Mesodermal cell (in vitro differentiated cells): ENCODE data around the gene SCOC.

Experiments used
- H3K27ac ChIP-seq: 2 replicates; pipeline ENCODE4 v1.7.0; 2013; ENCODE audit warnings: mild to moderate bottlenecking, low read depth, low read length, moderate library complexity; ENCODE audit not compliant: severe bottlenecking
- H3K36me3 ChIP-seq: 2 replicates; pipeline ENCODE4 v1.7.1; 2013; ENCODE audit warnings: mild to moderate bottlenecking, low read length, moderate library complexity; ENCODE audit not compliant: control insufficient read depth, insufficient read depth
- H3K4me1 ChIP-seq: one replicate; pipeline ENCODE4 v1.7.1; 2013; ENCODE audit warnings: mild to moderate bottlenecking, low read length; ENCODE audit not compliant: insufficient read depth, control insufficient read depth, poor library complexity, severe bottlenecking
- H3K4me3 ChIP-seq: 2 replicates; pipeline ENCODE4 v1.7.0; 2013; ENCODE audit warnings: low read length, control low read depth, mild to moderate bottlenecking; ENCODE audit not compliant: insufficient read depth, poor library complexity, severe bottlenecking; ENCODE audit errors: extremely low read depth
- H3K9me3 ChIP-seq: 2 replicates; pipeline ENCODE4 v1.7.1; 2013; ENCODE audit warnings: mild to moderate bottlenecking, low read length, moderate library complexity; ENCODE audit not compliant: control insufficient read depth
- WGBS, 2 experiments: methylation state at CpG; one replicate each; pipeline ENCODE4 v1.1.5; 2013; ENCODE audit warnings: missing lambda C conversion rate in 2 of 2; ENCODE audit not compliant: insufficient coverage in 2 of 2; 5-methylcytosine and 5-hydroxymethylcytosine counted together

Gene SCOC

DNA sequence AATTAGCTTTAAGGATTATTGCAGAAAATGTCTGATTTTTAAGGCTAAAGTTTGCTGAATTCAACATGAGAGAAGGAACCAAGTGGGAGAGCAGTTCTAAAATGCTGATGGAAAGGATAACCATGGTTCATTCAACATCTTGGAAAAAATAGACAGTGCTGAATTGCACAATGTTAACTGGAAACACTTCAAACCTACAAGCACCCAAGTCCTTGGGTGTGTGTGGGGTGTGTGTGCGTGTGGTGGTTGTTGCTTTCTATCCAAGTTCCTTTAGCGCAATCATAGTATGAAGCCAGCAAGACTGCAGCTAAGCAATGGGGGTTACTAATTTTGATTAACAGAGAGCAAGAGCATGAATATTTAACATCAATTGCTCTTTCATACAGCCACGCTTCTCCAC, 29.3 kb upstream of the SCOC start:
- no CpG with 5 or more reads among the region's 3 CpGs for WGBS, 2 experiments
- no peak overlapping the region for H3K27ac ChIP-seq
- H3K36me3 ChIP-seq: no peaks in the 10 kb centered on the region
- no peaks in the 10 kb centered on the region for H3K9me3 ChIP-seq
- no peak overlapping the region for H3K4me3 ChIP-seq
- no peaks in the 10 kb centered on the region for H3K4me1 ChIP-seq

DNA sequence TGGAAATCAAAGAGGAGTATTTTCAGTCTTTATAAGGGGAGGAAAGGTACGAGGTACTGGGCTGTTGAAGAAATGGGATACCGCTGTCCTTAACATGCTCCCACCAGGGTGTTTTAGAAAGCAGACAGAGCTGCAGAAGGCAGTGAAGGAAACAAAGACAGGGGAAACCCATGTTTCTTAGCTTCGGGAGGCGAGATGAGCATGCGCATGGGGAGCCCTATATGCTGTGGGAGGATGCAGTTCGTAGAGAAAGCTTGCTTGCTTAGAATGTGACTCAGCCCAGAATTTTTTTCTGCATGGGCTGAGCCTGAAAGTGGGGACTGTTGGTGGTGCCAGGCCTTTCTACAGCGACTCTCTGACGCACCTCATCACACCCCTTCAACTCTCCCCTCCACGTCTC, 28.8 kb upstream of the SCOC start:
- no peaks in the 10 kb centered on the region for H3K36me3 ChIP-seq
- 56 to 64% methylated on average over 6 of the region's 9 CpGs for WGBS, 2 experiments
- H3K4me3 ChIP-seq: no peak overlapping the region
- no peaks in the 10 kb centered on the region for H3K4me1 ChIP-seq
- no peaks in the 10 kb centered on the region for H3K9me3 ChIP-seq
- no peak overlapping the region for H3K27ac ChIP-seq

DNA sequence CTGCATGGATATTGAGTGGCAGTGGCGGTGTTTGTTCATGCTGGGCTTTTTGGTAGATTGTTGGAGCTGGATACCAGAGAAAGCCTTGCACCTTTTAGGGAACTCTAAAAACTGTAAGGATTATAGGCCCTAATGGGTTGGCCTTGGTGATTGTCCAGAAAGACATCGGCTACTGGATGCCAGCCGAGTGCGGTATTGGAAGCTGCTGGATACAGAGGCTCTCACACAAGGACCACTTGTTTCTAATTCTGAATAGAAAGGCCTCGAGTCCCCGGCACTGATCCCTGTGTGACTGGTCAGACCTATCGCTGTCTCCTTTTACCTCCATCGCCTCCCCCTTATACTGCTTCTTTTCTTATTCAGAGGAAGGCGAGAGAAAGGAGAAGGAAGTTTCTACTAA, 27.3 kb upstream of the SCOC start:
- no peaks in the 10 kb centered on the region for H3K9me3 ChIP-seq
- H3K36me3 ChIP-seq: no peaks in the 10 kb centered on the region
- H3K4me1 ChIP-seq: no peaks in the 10 kb centered on the region
- no peak overlapping the region for H3K27ac ChIP-seq
- 94 to 98% methylated on average over 4 to 5 of the region's 9 CpGs for WGBS, 2 experiments
- no peak overlapping the region for H3K4me3 ChIP-seq

DNA sequence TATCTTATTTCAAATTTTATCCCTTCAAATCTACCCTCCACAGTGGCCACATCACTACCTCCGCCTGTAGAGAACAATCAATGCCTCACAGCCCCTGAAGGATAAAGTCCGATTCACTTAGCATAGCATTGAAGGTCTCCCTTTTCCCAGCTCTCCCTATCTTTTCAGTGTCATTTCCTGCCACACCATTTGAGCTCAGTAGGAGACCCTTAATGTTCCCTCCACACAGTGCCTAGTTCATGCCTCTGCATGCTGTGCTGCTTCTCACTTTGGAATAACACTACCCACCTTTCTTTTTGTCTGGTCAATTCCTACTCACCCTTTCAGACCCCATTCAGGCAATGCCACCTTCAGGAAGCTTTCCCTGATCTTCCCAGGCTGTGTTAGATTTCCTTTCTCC, 23.6 kb upstream of the SCOC start:
- 48 to 49% methylated on average over 2 of the region's 2 CpGs for WGBS, 2 experiments
- Histone ChIP-seq H3K27ac (no peak overlapping the region), H3K36me3 (no peaks in the 10 kb centered on the region), H3K4me1 (no peaks in the 10 kb centered on the region), H3K9me3 (no peaks in the 10 kb centered on the region), H3K4me3 (no peak overlapping the region)

DNA sequence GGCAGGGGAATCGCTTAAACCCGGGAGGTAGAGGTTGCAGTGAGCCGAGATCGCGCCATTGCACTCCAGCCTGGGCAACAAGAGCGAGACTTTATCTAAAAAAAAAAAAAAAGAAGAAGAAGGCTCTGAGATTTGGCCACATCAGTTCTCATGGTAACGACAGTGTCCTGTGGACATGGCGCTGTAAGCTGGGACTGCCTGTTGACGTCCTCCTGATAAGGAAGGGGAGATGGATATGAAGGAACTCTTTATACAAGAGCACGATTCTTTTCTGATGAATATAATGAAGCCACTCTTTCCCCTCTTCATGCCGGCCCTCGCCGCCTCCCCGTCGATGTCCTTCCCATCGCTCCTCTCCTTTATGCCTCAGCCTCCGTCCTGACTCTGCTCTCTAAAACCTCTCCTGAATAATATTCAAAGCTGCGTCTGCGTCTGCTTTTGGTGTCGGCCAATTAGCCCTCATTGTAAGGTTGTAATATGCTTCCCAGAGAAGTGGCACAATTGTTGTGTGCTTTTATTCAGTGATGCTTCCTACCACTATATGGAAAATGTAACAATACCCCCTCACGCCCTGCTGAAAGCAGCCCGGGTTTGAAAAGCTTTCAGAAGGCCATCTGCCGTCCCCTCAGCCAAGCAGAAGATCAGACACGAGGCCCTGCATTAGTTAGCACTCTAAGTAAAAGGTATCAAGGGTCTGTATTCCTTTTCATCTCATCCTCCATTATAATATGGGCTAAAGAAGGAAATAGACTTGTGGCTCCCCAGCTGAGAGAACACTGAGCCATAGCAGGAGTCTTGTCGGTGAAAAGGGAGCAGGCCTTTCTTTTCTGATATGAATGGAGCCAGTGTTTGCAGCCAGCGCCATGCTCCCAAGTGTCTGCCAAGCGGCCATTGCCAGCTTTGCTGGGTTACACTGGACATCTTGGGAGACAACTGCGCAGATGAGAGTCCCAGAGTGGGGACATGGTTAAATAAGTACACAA, 22.1 kb upstream of the SCOC start:
- no peak overlapping the region for H3K27ac ChIP-seq
- WGBS, 2 experiments: 93 to 94% methylated on average over 18 to 20 of the region's 28 CpGs
- H3K36me3 ChIP-seq: no peaks in the 10 kb centered on the region
- no peaks in the 10 kb centered on the region for H3K9me3 ChIP-seq
- no peak overlapping the region for H3K4me3 ChIP-seq
- H3K4me1 ChIP-seq: no peaks in the 10 kb centered on the region

DNA sequence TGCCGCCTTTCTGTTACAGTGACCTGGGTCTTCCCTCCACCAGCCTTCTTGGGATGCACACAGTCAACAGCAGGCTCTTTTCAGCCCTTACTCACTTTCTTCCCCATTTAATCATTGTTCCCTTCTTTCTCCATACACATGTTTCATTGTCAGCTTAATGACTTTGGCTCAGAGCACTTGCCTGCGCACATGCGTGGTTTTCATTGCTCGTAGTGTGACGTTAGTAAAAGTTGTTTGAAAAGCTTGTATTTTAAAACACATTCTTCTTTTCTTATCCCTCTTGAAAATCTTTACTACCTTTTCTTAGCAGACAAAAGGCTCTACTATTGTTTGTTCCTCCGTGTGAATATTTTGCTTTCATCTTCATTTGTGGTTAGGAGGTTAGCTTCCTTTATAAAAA, 19.7 kb upstream of the SCOC start:
- Histone ChIP-seq H3K36me3 (no peaks in the 10 kb centered on the region), H3K4me3 (no peak overlapping the region), H3K27ac (no peak overlapping the region), H3K4me1 (no peaks in the 10 kb centered on the region), H3K9me3 (no peaks in the 10 kb centered on the region)
- WGBS, 2 experiments: 93 to 100% methylated on average over 1 of the region's 6 CpGs

DNA sequence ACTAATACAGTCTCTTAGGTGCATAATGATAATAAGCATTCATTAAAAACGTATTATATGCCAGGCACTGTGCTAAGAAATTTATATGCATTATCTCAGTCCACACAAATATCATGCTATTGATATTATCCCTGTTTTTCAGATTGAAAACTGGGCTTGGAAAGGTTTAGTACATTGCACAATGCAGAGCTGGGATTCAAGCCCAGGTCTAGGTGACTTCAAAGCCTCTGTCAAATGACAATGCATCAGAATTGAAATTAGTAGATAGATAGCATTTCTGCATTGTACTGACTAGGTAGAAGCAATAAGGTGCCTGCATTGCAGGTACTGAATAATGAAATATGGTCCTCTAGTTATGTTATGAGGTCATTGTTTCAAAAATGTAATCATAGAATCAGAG, 18.2 kb upstream of the SCOC start:
- Histone ChIP-seq H3K36me3 (no peaks in the 10 kb centered on the region), H3K27ac (no peak overlapping the region), H3K4me3 (no peak overlapping the region), H3K9me3 (no peaks in the 10 kb centered on the region), H3K4me1 (no peaks in the 10 kb centered on the region)
- no CpG with 5 or more reads among the region's 1 CpG for WGBS, 2 experiments

DNA sequence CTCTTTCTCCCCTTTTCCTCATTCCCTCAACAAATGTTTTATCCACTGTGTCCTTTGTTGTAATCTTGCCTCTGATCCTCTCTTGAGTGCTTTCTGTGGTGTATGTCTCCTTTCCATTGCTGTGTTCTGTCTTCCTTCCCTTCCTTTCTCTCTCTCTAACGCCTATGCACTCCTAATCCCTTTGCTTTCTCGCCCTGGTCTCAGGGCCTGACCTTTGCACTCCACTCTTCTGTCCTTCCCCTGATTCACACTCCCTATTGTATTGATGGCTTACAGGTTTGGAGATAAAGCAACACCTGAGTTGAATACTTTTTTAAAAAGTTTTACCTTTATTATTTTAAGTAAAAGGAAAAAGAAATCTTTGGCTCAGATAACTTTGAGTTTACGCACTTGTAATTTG, 15.6 kb upstream of the SCOC start:
- Histone ChIP-seq H3K4me3 (no peak overlapping the region), H3K9me3 (no peaks in the 10 kb centered on the region), H3K36me3 (no peaks in the 10 kb centered on the region), H3K4me1 (no peaks in the 10 kb centered on the region), H3K27ac (no peak overlapping the region)
- WGBS, 2 experiments: 50 to 60% methylated on average over 1 of the region's 3 CpGs

DNA sequence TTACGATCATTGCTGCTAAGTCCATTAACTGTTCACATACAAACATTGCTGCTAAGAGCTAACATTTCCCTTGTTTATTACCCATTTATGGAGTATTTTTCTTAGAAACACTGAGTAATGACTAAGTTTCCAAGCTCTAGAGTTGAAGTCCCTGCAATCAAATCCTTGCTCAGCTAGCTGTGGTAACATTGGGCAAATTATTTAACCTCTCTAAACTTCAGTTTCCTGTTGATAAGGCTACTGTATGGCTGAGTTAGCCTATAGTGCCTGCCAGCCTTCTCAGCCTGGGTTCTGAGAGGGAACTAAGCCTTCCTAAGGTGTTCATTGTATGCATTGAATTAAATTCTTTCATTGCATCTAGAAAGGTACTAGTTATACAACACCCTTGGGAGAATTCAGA, 15.2 kb upstream of the SCOC start:
- H3K4me3 ChIP-seq: no peak overlapping the region
- no CpG with 5 or more reads among the region's 1 CpG for WGBS, 2 experiments
- H3K4me1 ChIP-seq: no peaks in the 10 kb centered on the region
- H3K9me3 ChIP-seq: no peaks in the 10 kb centered on the region
- H3K36me3 ChIP-seq: no peaks in the 10 kb centered on the region
- H3K27ac ChIP-seq: no peak overlapping the region

DNA sequence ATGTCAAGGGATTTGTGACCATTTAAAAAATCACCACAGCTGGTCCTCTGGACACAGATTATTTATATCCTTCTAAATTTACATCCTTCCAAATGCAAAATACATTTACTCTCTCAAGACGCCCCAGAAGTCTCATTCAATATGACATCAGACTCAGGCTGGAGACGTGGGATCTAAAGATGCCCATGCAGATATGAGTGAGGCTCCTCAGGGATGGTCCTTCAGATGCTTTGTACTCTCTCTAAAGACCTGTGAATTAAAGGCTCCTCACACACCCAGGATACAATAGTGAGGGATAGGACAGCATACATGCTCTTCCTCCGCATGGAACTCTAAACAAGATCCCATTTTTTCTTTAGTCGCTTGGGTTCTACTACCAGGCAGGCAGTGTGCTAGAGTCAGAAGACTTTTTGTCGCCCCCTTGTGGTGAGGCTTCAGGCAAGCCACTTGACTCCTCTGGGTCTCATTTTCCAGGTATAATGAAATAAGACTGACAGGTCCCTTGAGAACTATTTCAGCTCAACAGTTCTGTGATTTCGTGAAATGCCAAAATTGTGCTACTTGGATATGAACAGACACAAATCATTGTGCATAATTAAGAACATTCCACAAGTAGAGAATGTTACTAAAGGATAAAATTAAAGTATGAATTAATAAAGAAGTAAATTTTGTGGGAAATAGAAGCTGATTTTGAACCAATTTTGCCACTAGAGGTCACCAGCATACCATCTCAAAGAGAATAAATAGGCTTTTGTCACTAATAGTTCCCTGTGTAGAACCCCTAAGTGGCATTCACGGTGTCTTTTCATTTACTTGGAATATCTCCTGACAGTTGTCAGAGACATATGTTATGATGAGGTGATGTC, 13.7 kb upstream of the SCOC start:
- H3K27ac ChIP-seq: no peak overlapping the region
- 48 to 58% methylated on average over 4 of the region's 7 CpGs for WGBS, 2 experiments
- no peaks in the 10 kb centered on the region for H3K36me3 ChIP-seq
- no peaks in the 10 kb centered on the region for H3K9me3 ChIP-seq
- H3K4me3 ChIP-seq: no peak overlapping the region
- no peaks in the 10 kb centered on the region for H3K4me1 ChIP-seq
